ENCODE data around the gene FAM89B. TPM values are rescaled to one million over a fixed set of nuclear protein-coding genes. Genes with fewer than 3 reads are reported as not detected.

Gene FAM89B
- polyA plus RNA-seq, 10 donors: 29.3 to 39.1 (median 34.5) TPM

Other genes with a start within 250 kb of the FAM89B start
- 10 to 100 TPM; 44.0 to 59.0 (median 48.1) TPM for gene DPF2, start 238.7 kb upstream of the FAM89B start, polyA plus RNA-seq (ENCODE audit: insufficient read length in 10 of 10)
- gene TIGD3, start 217.8 kb upstream of the FAM89B start, polyA plus RNA-seq (ENCODE audit: insufficient read length in 10 of 10): under 1 TPM in 8 of 10 donors, not detected in 2; 0.10 to 0.22 (median 0.19) TPM
- 1 to 10 TPM; 5.1 to 9.4 (median 6.2) TPM for gene SLC25A45, start 189.9 kb upstream of the FAM89B start, polyA plus RNA-seq (ENCODE audit: insufficient read length in 10 of 10)
- gene FRMD8, start 185.9 kb upstream of the FAM89B start, polyA plus RNA-seq (ENCODE audit: insufficient read length in 10 of 10): 10 to 100 TPM in 3 of 10 donors, 1 to 10 TPM in 7; 7.4 to 12.7 (median 9.2) TPM
- 100 to 1,000 TPM in 3 of 10 donors, 10 to 100 TPM in 7; 39.4 to 242 (median 61.8) TPM for gene NEAT1, start 149.7 kb upstream of the FAM89B start, polyA plus RNA-seq (ENCODE audit: insufficient read length in 10 of 10)
- gene MALAT1, start 73.5 kb upstream of the FAM89B start, polyA plus RNA-seq (ENCODE audit: insufficient read length in 10 of 10): 100 to 1,000 TPM in 9 of 10 donors, 10 to 100 TPM in 1; 85.1 to 316 (median 172) TPM
- 10 to 100 TPM; 37.5 to 56.9 (median 41.6) TPM for gene SCYL1, start 47.5 kb upstream of the FAM89B start, polyA plus RNA-seq (ENCODE audit: insufficient read length in 10 of 10)
- 100 to 1,000 TPM; 104 to 189 (median 128) TPM for gene LTBP3, start 14.2 kb upstream of the FAM89B start, polyA plus RNA-seq (ENCODE audit: insufficient read length in 10 of 10)
- gene ZNRD2, start 2.1 kb upstream of the FAM89B start, polyA plus RNA-seq (ENCODE audit: insufficient read length in 10 of 10): 10 to 100 TPM; 51.9 to 71.8 (median 54.4) TPM
- 100 to 1,000 TPM; 140 to 326 (median 260) TPM for gene EHBP1L1, start 3.5 kb downstream of the FAM89B start, polyA plus RNA-seq (ENCODE audit: insufficient read length in 10 of 10)
- gene KCNK7, start 23.3 kb downstream of the FAM89B start, polyA plus RNA-seq (ENCODE audit: insufficient read length in 10 of 10): 1 to 10 TPM in 6 of 10 donors, under 1 TPM in 4; 0.33 to 2.7 (median 1.1) TPM
- gene MAP3K11, start 41.7 kb downstream of the FAM89B start, polyA plus RNA-seq (ENCODE audit: insufficient read length in 10 of 10): 10 to 100 TPM; 21.8 to 34.2 (median 26.6) TPM
- 10 to 100 TPM; 12.6 to 23.6 (median 17.5) TPM for gene PCNX3, start 43.2 kb downstream of the FAM89B start, polyA plus RNA-seq (ENCODE audit: insufficient read length in 10 of 10)
- 10 to 100 TPM; 24.4 to 44.3 (median 36.2) TPM for gene SIPA1, start 65.6 kb downstream of the FAM89B start, polyA plus RNA-seq (ENCODE audit: insufficient read length in 10 of 10)
- 10 to 100 TPM; 38.3 to 47.3 (median 42.1) TPM for gene RELA, start 90.4 kb downstream of the FAM89B start, polyA plus RNA-seq (ENCODE audit: insufficient read length in 10 of 10)
- gene KAT5, start 139.7 kb downstream of the FAM89B start, polyA plus RNA-seq (ENCODE audit: insufficient read length in 10 of 10): 10 to 100 TPM; 29.1 to 39.6 (median 34.4) TPM
- gene RNASEH2C, start 148.3 kb downstream of the FAM89B start, polyA plus RNA-seq (ENCODE audit: insufficient read length in 10 of 10): 10 to 100 TPM; 20.0 to 30.6 (median 25.3) TPM
- 1 to 10 TPM; 1.4 to 3.0 (median 2.2) TPM for gene AP5B1, start 208.4 kb downstream of the FAM89B start, polyA plus RNA-seq (ENCODE audit: insufficient read length in 10 of 10)
- gene OVOL1, start 214.5 kb downstream of the FAM89B start, polyA plus RNA-seq (ENCODE audit: insufficient read length in 10 of 10): 1 to 10 TPM in 1 of 10 donors, under 1 TPM in 1, not detected in 8; 0.31 to 1.2 TPM